HepG2 (cell line): Measurements from ENCODE around the gene UNC13D. TPM values are rescaled to one million over a fixed set of nuclear protein-coding genes. Genes with fewer than 3 reads are reported as not detected.

Experiments
- AGO1 ChIP-seq: fragments of 200-400 bp; formaldehyde crosslinking; IDR thresholded peaks from 2 replicates; pipeline ENCODE4 v1.6.1; 2017; ENCODE audit warnings: mild to moderate bottlenecking, low read depth, low read length, moderate library complexity; ENCODE audit not compliant: poor library complexity, severe bottlenecking
- CTCF ChIP-seq: sonication (generic); formaldehyde crosslinking; IDR thresholded peaks from 2 replicates; pipeline ENCODE4 v1.5.0; 2020; ENCODE audit warnings: mild to moderate bottlenecking, missing genetic modification reagents, moderate library complexity
- GMEB1 ChIP-seq: sonication (generic); formaldehyde crosslinking; IDR thresholded peaks from 2 replicates; pipeline ENCODE4 v1.5.1; 2020; ENCODE audit warnings: missing genetic modification reagents, mild to moderate bottlenecking, borderline replicate concordance
- IRF9 ChIP-seq: sonication (generic); formaldehyde crosslinking; IDR thresholded peaks from 2 replicates; pipeline ENCODE4 v1.8.0; 2022; ENCODE audit warnings: missing genetic modification reagents, mild to moderate bottlenecking, borderline replicate concordance
- RBM39 ChIP-seq: fragments of 200-400 bp; formaldehyde crosslinking; IDR thresholded peaks from one replicate; pipeline ENCODE4 v1.6.1; 2018; ENCODE audit warnings: antibody characterized with exemption, mild to moderate bottlenecking, low read depth, low read length; ENCODE audit not compliant: poor library complexity, severe bottlenecking
- RFX1 ChIP-seq: fragments of 450-650 bp; IDR thresholded peaks from 2 replicates; pipeline ENCODE4 v1.6.1; 2017
- SP1 ChIP-seq, 2 experiments: fragments of 450-650 bp in 1 of 2; sonication (generic) in 1 of 2; formaldehyde crosslinking in 1 of 2; IDR thresholded peaks; 2 replicates each; pipeline versions ENCODE4 v1.4.0 to v1.6.1; 2016 to 2020; ENCODE audit warnings: missing genetic modification reagents in 1 of 2
- TAF1 ChIP-seq: sonication (generic); formaldehyde crosslinking; IDR thresholded peaks from 2 replicates; pipeline ENCODE4 v1.4.0; 2020; ENCODE audit warnings: missing genetic modification reagents
- TAF15 ChIP-seq: fragments of 200-400 bp; formaldehyde crosslinking; IDR thresholded peaks from one replicate; pipeline ENCODE4 v1.6.1; 2018; ENCODE audit warnings: mild to moderate bottlenecking, low read depth, low read length; ENCODE audit not compliant: poor library complexity, severe bottlenecking
- ZBTB33 ChIP-seq: sonication (generic); formaldehyde crosslinking; IDR thresholded peaks from 2 replicates; pipeline ENCODE4 v1.4.0; 2020; ENCODE audit warnings: missing genetic modification reagents
- ZNF768 ChIP-seq: sonication (generic); formaldehyde crosslinking; IDR thresholded peaks from 2 replicates; pipeline ENCODE4 v1.4.0; 2020; ENCODE audit warnings: missing genetic modification reagents
- ZNF782 ChIP-seq: sonication (generic); formaldehyde crosslinking; IDR thresholded peaks from 2 replicates; pipeline ENCODE4 v1.4.0; 2020; ENCODE audit warnings: missing genetic modification reagents, mild to moderate bottlenecking, borderline replicate concordance
- ZSCAN12 ChIP-seq: sonication (generic); formaldehyde crosslinking; IDR thresholded peaks from 2 replicates; pipeline ENCODE4 v1.9.0; 2021; ENCODE audit warnings: mild to moderate bottlenecking, missing genetic modification reagents
- polyA plus RNA-seq, 8 experiments: library from polyadenylated mRNA; depleted of rRNA in 3 of 8; stranded (reverse) in 7 of 8; unstranded in 1 of 8; fragments of >200 nt; fragmentation: Illumina TruSeq in 4 of 8; extraction: Trizol in 4 of 8; gene quantifications; 2 replicates each; pipeline versions ENCODE4 v1.2.1 to v1.2.3, GENCODE V29; 2011 to 2016; ENCODE audit warnings: low read depth in 4 of 8, missing spikeins in 1 of 8, mixed read lengths in 1 of 8; ENCODE audit not compliant: insufficient read depth in 1 of 8
- total RNA-seq, 5 experiments: library from RNA; depleted of rRNA; stranded (reverse); fragments of >200 nt; fragmentation: Illumina TruSeq; extraction: Trizol; gene quantifications; 2 replicates each; pipeline ENCODE4 v1.2.3, GENCODE V29; 2016; ENCODE audit warnings: low read depth in 1 of 5
- TF ChIP-seq, protein P1 (sequence below): sonication (generic); formaldehyde crosslinking; IDR thresholded peaks from 2 replicates; pipeline ENCODE4 v1.5.1; 2020; ENCODE audit warnings: mild to moderate bottlenecking, missing genetic modification reagents, moderate library complexity
- TF ChIP-seq, protein P2 (sequence below): sonication (generic); formaldehyde crosslinking; conservative IDR thresholded peaks from 2 replicates; pipeline ENCODE4 v1.8.1; 2023; ENCODE audit warnings: missing genetic modification reagents

UNC13D gene
- total and polyA plus RNA-seq, 2 of the 13 experiments (the other 11 are each of a cell fraction or from before 2014, with no cell fraction given), result 29.7 to 42.7 TPM

- TF ChIP-seq IRF9 (CRISPR knock-in tag) (no peak), SP1 (IDR thresholded peaks at IDR 0.05) (no peak), SP1 (CRISPR knock-in tag; IDR thresholded peaks at IDR 0.05) (no peak), ZNF768 (CRISPR knock-in tag) (peak; percentile 18; the same call in 1 of the 2 replicates), GMEB1 (no peak), ZBTB33 (CRISPR knock-in tag) (0 out of 2 replicates have a peak, but pooled peaks have one; percentile 18), RFX1 (no peak), CTCF (no peak), ZNF782 (CRISPR knock-in tag) (no peak), ZSCAN12 (CRISPR knock-in tag) (no peak), AGO1 (peak; percentile 81), TAF15 (peak; percentile 23), TAF1 (CRISPR knock-in tag) (no peak), RBM39 (peak; percentile 28)
- TF ChIP-seq, protein P1, sequence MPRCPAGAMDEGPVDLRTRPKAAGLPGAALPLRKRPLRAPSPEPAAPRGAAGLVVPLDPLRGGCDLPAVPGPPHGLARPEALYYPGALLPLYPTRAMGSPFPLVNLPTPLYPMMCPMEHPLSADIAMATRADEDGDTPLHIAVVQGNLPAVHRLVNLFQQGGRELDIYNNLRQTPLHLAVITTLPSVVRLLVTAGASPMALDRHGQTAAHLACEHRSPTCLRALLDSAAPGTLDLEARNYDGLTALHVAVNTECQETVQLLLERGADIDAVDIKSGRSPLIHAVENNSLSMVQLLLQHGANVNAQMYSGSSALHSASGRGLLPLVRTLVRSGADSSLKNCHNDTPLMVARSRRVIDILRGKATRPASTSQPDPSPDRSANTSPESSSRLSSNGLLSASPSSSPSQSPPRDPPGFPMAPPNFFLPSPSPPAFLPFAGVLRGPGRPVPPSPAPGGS, result no peak
- TF ChIP-seq, protein P2, sequence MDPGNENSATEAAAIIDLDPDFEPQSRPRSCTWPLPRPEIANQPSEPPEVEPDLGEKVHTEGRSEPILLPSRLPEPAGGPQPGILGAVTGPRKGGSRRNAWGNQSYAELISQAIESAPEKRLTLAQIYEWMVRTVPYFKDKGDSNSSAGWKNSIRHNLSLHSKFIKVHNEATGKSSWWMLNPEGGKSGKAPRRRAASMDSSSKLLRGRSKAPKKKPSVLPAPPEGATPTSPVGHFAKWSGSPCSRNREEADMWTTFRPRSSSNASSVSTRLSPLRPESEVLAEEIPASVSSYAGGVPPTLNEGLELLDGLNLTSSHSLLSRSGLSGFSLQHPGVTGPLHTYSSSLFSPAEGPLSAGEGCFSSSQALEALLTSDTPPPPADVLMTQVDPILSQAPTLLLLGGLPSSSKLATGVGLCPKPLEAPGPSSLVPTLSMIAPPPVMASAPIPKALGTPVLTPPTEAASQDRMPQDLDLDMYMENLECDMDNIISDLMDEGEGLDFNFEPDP (CRISPR knock-in tag), result no peak
Measured at GRCh38 chr17:75823257-75824041, 20.8 kb downstream of the UNC13D start (continued).
